HG03432 (cell line): Measurements from ENCODE around the gene METTL27.
A peak's percentile ranks its signal among the peaks of the same experiment; 100 is the strongest.
"Not testable (repeated sequence)": the region's sequence is repeated elsewhere in the genome, so short reads cannot be mapped to it uniquely, and the experiment has no call there.

Experiments used
- ATAC-seq: cut with Tn5 transposase; IDR thresholded peaks from one replicate; pipeline ENCODE4 v1.9.1; 2021; ENCODE audit warnings: mild to moderate bottlenecking, moderate library complexity; ENCODE audit not compliant: unreplicated experiment

Gene METTL27

GRCh38 chr7:73869011-73869798 lies 26.9 kb upstream of the METTL27 start:
- ATAC-seq, result no peak

DNA sequence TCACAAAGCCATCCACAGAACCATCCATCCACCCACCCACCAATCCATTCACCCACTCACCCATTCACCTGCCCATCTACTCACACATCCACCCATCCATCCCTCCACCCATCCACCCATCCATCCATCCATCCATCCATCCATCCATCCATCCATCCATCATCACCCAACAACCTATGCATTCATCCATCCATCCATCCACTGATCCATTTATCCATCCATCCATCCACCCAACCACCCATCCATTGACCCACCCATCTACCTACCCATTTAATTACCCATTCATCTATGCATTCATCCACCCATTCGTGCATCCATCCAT lies 24.1 kb upstream of the METTL27 start:
- no peak for ATAC-seq

DNA sequence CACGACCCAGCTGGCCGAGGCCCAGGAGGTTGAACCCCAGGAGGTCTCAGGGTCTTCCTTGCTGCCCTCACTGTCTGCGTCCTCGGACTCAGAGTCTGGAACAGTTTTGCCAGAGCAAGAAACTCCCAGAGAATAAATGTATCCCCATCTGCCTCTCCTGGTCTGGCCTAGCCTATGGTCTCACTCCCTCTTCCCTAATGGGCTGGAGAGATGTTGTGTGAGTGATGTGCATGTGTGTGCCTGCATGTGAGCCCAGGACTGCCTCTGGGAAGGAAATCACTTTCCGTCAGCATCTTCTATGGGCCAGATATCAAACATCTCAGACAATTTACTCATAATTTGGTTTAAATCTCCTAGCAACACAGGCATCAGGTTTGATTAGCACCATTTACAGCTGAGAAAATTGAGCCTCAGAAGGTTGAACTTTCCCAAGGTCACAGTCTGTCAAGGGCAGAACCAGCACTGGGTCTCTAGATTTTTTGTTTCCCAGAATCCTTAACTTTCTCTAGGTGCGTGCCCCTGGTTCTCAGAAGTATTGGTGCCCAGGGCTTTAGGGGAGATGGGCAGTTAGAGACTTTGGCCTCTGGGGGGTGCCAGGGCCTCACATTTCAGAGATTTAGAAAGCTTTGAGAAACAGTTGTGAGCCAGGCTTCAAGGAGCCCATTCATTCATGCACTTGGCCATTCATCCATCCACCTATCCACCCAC lies 23.6 kb upstream of the METTL27 start:
- no peak for ATAC-seq

DNA sequence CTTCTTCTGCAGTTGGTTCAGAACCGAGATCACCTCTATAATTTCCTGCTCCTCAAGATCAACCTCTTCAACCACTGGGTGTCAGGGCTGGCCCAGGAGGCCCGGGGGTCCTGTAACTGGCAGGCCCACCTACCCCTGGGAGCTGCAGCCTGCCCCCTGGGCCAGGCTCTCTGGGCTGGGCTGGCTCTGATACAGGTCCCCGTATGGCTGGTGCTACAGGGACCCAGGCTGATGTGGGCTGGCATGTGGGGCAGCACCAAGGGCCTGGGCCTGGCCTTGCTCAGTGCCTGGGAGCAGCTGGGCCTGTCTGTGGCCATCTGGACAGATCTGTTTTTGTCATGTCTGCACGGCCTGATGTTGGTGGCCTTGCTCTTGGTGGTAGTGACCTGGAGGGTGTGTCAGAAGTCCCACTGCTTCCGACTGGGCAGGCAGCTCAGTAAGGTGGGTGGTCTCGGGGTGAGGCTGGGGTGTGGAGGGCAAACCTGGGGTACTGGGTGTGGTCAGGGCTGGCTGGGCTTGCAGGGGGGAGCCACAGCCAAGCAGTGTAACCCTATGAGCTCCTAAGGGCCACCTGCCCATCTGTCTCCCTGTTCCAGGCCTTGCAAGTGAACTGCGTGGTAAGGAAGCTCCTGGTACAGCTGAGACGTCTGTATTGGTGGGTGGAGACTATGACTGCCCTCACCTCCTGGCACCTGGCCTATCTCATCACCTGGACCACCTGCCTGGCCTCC lies 22.8 kb upstream of the METTL27 start:
- ATAC-seq, result no peak

GRCh38 chr7:73861305-73861704 lies 19.0 kb upstream of the METTL27 start:
- ATAC-seq, result no peak

GRCh38 chr7:73860859-73861258 lies 18.5 kb upstream of the METTL27 start, which contains the start of gene TMEM270:
Gene TMEM270 (plus strand): TSS chr7:73861159. CDS start chr7:73861195, 36 bp downstream.
- ATAC-seq, result no peak

- ATAC-seq, result no peak
Measured at GRCh38 chr7:73858807-73859206, 16.5 kb upstream of the METTL27 start.

- no peak for ATAC-seq
Measured at GRCh38 chr7:73856941-73857340, 14.6 kb upstream of the METTL27 start.

- ATAC-seq, result no peak
Measured at GRCh38 chr7:73852500-73852899, 10.2 kb upstream of the METTL27 start.

DNA sequence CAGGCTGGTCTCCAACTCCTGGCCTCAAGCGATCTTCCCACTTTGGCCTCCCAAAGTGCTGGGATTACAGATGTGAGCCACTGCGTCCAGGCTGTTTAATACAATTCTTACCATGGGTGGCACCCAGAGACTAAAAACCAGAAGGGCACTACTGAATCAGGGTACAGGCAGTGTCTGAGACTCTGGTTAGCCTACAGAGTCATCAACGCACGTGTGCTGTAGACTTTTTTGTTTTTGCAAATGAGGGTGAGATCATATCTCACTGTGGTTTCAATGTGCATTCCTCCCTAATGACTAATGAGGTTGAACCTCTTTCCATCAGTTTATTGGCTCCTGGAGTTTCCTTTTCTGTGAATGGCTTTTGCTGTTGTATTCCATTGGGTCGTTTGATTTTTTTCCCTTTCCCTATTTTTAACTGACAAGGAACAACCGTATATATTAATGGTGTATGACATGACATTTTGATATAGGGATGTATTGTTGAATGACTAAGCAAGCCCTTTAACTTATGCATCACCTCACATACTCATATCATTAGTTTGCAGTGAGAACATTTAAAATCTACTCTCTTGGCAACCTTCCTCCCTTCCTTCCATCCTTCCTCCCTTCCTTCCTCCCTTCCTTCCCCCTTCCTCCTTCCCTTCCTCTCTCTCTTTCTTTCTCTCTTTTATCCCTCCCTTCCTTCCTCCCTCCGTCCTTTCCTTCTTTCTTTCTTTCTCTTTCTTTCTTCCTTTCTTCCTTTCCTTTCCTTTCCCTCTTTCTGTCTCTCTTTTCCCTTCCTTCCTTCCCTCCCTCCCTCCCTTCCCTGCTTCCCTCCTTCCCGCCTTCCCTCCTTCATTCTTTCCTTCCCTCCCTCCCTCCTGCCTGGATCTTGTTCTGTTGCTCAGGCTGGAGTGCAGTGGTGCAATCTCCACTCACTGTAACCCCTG lies 9.4 kb upstream of the METTL27 start:
- ATAC-seq, result peak; percentile 78

DNA sequence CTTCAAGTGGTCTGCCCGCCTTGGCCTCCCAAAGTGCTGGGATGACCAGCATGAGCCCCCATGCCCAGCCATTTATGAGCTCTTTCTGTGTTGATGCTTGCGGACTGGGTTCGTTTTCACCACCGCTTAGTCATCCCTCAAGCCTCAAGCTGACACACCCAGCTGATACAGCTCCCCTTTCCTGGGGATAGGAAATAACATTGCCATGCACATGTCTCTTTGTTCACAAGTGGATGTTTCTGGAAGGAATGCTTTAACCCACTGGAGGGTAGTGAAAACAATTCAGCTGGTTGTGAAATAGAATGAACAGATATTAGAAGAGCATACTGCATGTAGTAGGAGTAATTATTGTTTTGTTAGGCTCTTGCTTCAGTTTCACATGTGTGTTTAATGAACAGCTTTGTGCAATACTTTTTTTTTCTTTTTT lies 8.5 kb upstream of the METTL27 start:
- ATAC-seq, result no peak

GRCh38 chr7:73847941-73848723 lies 5.8 kb upstream of the METTL27 start:
- no peak for ATAC-seq

DNA sequence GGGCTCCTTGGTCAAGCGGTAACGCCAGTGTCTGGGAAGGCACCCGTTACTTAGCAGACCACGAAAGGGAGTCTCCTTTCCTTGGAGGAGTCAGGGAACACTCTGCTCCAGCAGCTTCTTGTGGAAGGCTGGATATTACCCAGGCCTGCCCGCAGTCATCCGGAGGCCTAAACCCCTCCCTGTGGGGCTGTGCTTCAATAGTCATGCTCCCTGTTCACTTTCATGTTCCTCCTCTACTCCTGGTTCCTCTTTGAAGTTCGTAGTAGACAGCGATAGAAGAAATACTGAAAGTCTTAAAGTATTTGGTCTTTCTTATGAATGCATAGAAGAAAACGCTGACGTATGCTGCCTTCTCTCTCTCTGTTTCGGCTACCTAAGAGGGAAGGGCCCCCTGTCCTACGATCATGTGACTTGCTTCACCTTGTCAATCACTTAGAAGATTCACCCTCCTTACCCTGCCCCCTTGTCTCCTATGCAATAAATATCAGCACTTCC lies 3.4 kb upstream of the METTL27 start:
- ATAC-seq, result not testable (repeated sequence)

DNA sequence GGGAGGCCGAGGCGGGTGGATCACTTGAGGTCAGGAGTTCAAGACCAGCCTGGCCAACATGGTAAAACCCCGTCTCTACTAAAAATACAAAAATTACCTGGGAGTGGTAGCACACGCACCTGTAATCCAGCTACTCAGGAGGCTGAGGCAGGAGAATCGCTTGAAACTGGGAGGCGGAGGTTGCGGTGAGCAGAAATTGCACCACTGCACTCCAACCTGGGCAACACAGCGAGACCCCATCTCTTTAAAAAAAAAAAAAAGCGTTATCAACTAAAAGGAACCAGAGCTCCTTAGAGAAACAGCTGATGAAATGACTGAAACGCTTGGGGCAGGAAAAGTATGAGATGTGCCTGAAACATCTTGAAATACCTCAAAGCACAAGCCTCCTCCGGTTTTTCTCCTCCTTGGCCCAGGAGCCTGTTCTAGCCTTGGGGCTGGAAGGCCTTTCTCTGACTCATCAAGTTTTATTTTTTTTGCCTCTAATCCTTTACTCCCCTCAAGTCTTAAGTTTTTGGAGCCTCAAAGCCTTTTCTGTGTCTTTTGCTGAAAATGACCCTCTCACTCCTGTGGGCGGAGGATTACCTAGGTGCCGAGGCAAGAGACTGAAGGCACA lies 2.6 kb upstream of the METTL27 start:
- no peak for ATAC-seq

DNA sequence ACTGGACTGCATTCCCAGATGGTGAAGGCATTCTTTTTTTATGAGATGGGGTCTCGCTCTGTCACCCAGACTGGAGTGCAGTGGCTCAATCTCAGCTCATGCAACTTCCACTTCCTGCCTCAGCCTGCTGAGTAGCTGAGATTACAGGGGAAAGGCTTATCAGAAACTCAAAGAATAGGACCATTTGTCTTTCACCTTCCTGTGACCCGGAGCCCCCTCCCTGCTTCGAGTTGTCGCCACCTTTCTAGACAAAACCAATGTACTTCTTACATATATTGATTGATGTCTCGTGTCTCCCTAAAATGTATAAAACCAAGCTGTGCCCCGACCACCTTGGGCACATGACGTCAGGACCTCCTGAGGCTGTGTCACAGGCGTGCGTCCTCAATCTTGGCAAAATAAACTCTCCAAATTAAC lies 1.8 kb upstream of the METTL27 start:
- ATAC-seq, result no peak

- no peak for ATAC-seq
Measured at GRCh38 chr7:73841689-73842066, 638 bp downstream of the METTL27 start.

- ATAC-seq, result no peak
Measured at GRCh38 chr7:73840715-73841379, 1.5 kb downstream of the METTL27 start.

DNA sequence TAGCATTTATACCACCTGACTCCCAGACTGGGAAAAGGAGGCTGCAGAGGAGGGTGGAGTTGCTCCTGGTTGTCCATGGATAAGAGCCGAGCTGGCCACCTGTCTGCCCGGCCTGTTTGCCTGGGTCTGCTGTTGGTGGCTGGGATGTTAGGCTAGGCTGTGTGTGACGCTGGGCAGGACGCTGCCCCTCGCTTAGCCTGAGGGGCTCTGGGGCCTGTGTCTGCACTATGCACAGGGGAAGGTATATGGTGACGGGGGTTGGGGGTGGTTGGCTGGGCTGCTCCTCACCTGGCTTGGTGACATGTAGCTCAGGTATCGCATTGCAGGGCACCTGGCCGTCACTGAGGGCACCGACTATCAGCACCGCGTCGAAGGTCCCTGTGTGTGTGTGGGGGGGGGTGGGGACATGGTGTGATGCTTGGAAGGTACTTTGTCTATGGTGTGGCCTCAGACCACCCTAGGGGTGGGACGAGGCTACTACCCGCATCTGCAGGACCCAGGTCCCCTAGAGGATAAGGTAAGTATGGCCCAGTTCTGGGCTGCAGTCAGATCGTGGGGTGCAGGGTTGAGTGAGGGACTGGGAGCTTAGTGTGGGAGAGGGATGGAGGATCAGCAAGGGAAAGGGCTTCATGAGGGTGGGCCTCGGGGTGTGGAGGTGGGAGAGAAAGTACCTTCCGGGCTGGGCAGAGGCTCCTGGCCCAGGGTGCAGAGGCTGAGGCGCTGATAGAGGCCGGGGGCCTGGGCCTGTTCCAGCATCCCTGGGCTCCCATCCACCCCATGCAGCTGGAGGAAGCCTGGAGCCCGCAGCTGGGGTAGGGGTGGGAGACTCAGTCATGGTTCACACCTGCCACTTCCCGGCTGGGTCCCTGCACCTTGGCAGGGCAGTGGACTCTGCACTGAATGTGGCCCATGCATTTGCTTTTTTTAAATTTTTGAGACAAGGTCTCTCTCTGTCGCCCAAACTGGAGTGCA lies 2.3 kb downstream of the METTL27 start:
- no peak for ATAC-seq
